ENCODE results near the gene LGALS4.
"Not testable (repeated sequence)": the region's sequence is repeated elsewhere in the genome, so short reads cannot be mapped to it uniquely, and the experiment has no call there.

The LGALS4 gene

GRCh38 chr19:38812841-38813320 lies at the start of gene LGALS4:
Gene LGALS4 (minus strand): TSS chr19:38812945. CDS start chr19:38812886, 59 bp downstream.
- DNase-seq (ENCODE audit: low spot score), result no peak

- no peak for DNase-seq (ENCODE audit: low spot score)
Measured at GRCh38 chr19:38861368-38861767, 48.6 kb upstream of the LGALS4 start.

- DNase-seq (ENCODE audit: low spot score), result not testable (repeated sequence)
Measured at GRCh38 chr19:38859631-38860204, 47.0 kb upstream of the LGALS4 start.

- no peak for DNase-seq (ENCODE audit: low spot score)
Measured at GRCh38 chr19:38856813-38857212, 44.1 kb upstream of the LGALS4 start.

- not testable (repeated sequence) for DNase-seq (ENCODE audit: low spot score)
Measured at GRCh38 chr19:38855751-38856150, 43.0 kb upstream of the LGALS4 start.

GRCh38 chr19:38854961-38855360 lies 42.2 kb upstream of the LGALS4 start:
- DNase-seq (ENCODE audit: low spot score), result not testable (repeated sequence)

- no peak for DNase-seq (ENCODE audit: low spot score)
Measured at GRCh38 chr19:38853214-38853613, 40.5 kb upstream of the LGALS4 start.

- DNase-seq (ENCODE audit: low spot score), result peak; percentile 89
Measured at GRCh38 chr19:38852231-38853044, 39.7 kb upstream of the LGALS4 start.

- DNase-seq (ENCODE audit: low spot score), result peak; percentile 94
Measured at GRCh38 chr19:38851622-38852230, 39.0 kb upstream of the LGALS4 start.

- no peak for DNase-seq (ENCODE audit: low spot score)
Measured at GRCh38 chr19:38850976-38851621, 38.4 kb upstream of the LGALS4 start.

GRCh38 chr19:38850436-38850975 lies 37.8 kb upstream of the LGALS4 start:
- DNase-seq (ENCODE audit: low spot score), result no peak

GRCh38 chr19:38849860-38850435 lies 37.2 kb upstream of the LGALS4 start, which contains the start of gene HNRNPL:
Gene HNRNPL (minus strand): TSS chr19:38849986. CDS start chr19:38849966, 20 bp downstream.
- DNase-seq (ENCODE audit: low spot score), result peak; percentile 100

GRCh38 chr19:38849147-38849859 lies 36.6 kb upstream of the LGALS4 start:
- DNase-seq (ENCODE audit: low spot score), result peak; percentile 95

GRCh38 chr19:38848299-38849146 lies 35.8 kb upstream of the LGALS4 start:
- no peak for DNase-seq (ENCODE audit: low spot score)

- DNase-seq (ENCODE audit: low spot score), result no peak
Measured at GRCh38 chr19:38846097-38846496, 33.4 kb upstream of the LGALS4 start.

GRCh38 chr19:38845374-38846024 lies 32.8 kb upstream of the LGALS4 start:
- no peak for DNase-seq (ENCODE audit: low spot score)

- DNase-seq (ENCODE audit: low spot score), result no peak
Measured at GRCh38 chr19:38844093-38844686, 31.4 kb upstream of the LGALS4 start.

GRCh38 chr19:38843175-38843758 lies 30.5 kb upstream of the LGALS4 start:
- DNase-seq (ENCODE audit: low spot score), result no peak

Measured in RKO (cell line).